ENCODE data around the gene FAM89A.

The FAM89A gene

GRCh38 chr1:231040019-231040799, at the start of gene FAM89A:
Gene FAM89A, minus strand, starts transcription at chr1:231040254. Its CDS starts 43 bp downstream, at chr1:231040211.
- H3K9me3 ChIP-seq (ENCODE audit: low read depth, low read length) = 0 out of 2 replicates have a peak, but pooled peaks cover 4% of the 10 kb centered on the region
- no peak for DNase-seq (ENCODE audit: low read depth, low spot score)
- TF ChIP-seq POLR2AphosphoS5 (IDR thresholded peaks at IDR 0.05; ENCODE audit: borderline replicate concordance, low read depth, low read length) = peak; percentile 64; the same call in 1 of the 2 replicates
- TF ChIP-seq EZH2 (IDR thresholded peaks at IDR 0.05) = no peak
- TF ChIP-seq FOXP2 (optimal IDR thresholded peaks at IDR 0.05; ENCODE audit: control extremely low read depth, extremely low read length, insufficient read depth) = no peak
- peak within 1 kb of the TSS; percentile 81 for H3K9ac ChIP-seq (ENCODE audit: insufficient read length)
- peak within 1 kb of the TSS; percentile 88 for H3K4me3 ChIP-seq
- H3K27ac ChIP-seq = no peak within 1 kb of the TSS
- no peaks in the 10 kb centered on the region for H3K36me3 ChIP-seq (ENCODE audit: insufficient read depth, low read length)

- DNase-seq (ENCODE audit: low read depth, low spot score) = no peak
- TF ChIP-seq EZH2 (IDR thresholded peaks at IDR 0.05) (no peak), POLR2AphosphoS5 (IDR thresholded peaks at IDR 0.05; ENCODE audit: borderline replicate concordance, low read depth, low read length) (no peak), FOXP2 (optimal IDR thresholded peaks at IDR 0.05; ENCODE audit: control extremely low read depth, extremely low read length, insufficient read depth) (no peak)
- no peaks in the 10 kb centered on the region for H3K9me3 ChIP-seq (ENCODE audit: low read depth, low read length)
- H3K27ac ChIP-seq = peak overlapping the region; percentile 38; the same call in 1 of the 2 replicates
- no peak overlapping the region for H3K9ac ChIP-seq (ENCODE audit: insufficient read length)
- no peak overlapping the region for H3K4me3 ChIP-seq
- H3K36me3 ChIP-seq (ENCODE audit: insufficient read depth, low read length) = no peaks in the 10 kb centered on the region
Observed at GRCh38 chr1:231084353-231084752, 44.3 kb upstream of the FAM89A start.

- Histone ChIP-seq H3K9me3 (ENCODE audit: low read depth, low read length) (no peaks in the 10 kb centered on the region), H3K36me3 (ENCODE audit: insufficient read depth, low read length) (no peaks in the 10 kb centered on the region), H3K27ac (no peak overlapping the region), H3K9ac (ENCODE audit: insufficient read length) (no peak overlapping the region), H3K4me3 (no peak overlapping the region)
- no peak for DNase-seq (ENCODE audit: low read depth, low spot score)
- TF ChIP-seq FOXP2 (optimal IDR thresholded peaks at IDR 0.05; ENCODE audit: control extremely low read depth, extremely low read length, insufficient read depth) (no peak), POLR2AphosphoS5 (IDR thresholded peaks at IDR 0.05; ENCODE audit: borderline replicate concordance, low read depth, low read length) (no peak), EZH2 (IDR thresholded peaks at IDR 0.05) (no peak)
Observed at GRCh38 chr1:231079163-231079562, 39.1 kb upstream of the FAM89A start.

- no peak for TF ChIP-seq EZH2 (IDR thresholded peaks at IDR 0.05)
- no peak for TF ChIP-seq POLR2AphosphoS5 (IDR thresholded peaks at IDR 0.05; ENCODE audit: borderline replicate concordance, low read depth, low read length)
- no peak for TF ChIP-seq FOXP2 (optimal IDR thresholded peaks at IDR 0.05; ENCODE audit: control extremely low read depth, extremely low read length, insufficient read depth)
- H3K4me3 ChIP-seq = no peak overlapping the region
- no peak overlapping the region for H3K27ac ChIP-seq
- H3K9ac ChIP-seq (ENCODE audit: insufficient read length) = no peak overlapping the region
- no peak for DNase-seq (ENCODE audit: low read depth, low spot score)
- no peaks in the 10 kb centered on the region for H3K9me3 ChIP-seq (ENCODE audit: low read depth, low read length)
- H3K36me3 ChIP-seq (ENCODE audit: insufficient read depth, low read length) = no peaks in the 10 kb centered on the region
Observed at GRCh38 chr1:231078250-231078649, 38.2 kb upstream of the FAM89A start.

GRCh38 chr1:231076802-231077201, 36.7 kb upstream of the FAM89A start:
- Histone ChIP-seq H3K4me3 (no peak overlapping the region), H3K27ac (no peak overlapping the region), H3K9ac (ENCODE audit: insufficient read length) (no peak overlapping the region), H3K36me3 (ENCODE audit: insufficient read depth, low read length) (no peaks in the 10 kb centered on the region), H3K9me3 (ENCODE audit: low read depth, low read length) (no peaks in the 10 kb centered on the region)
- no peak for DNase-seq (ENCODE audit: low read depth, low spot score)
- TF ChIP-seq FOXP2 (optimal IDR thresholded peaks at IDR 0.05; ENCODE audit: control extremely low read depth, extremely low read length, insufficient read depth) (no peak), EZH2 (IDR thresholded peaks at IDR 0.05) (no peak), POLR2AphosphoS5 (IDR thresholded peaks at IDR 0.05; ENCODE audit: borderline replicate concordance, low read depth, low read length) (no peak)

- H3K27ac ChIP-seq = no peak overlapping the region; the same call in 1 of the 2 replicates
- H3K4me3 ChIP-seq = no peak overlapping the region
- no peak for DNase-seq (ENCODE audit: low read depth, low spot score)
- no peak overlapping the region for H3K9ac ChIP-seq (ENCODE audit: insufficient read length)
- TF ChIP-seq EZH2 (IDR thresholded peaks at IDR 0.05) (no peak), POLR2AphosphoS5 (IDR thresholded peaks at IDR 0.05; ENCODE audit: borderline replicate concordance, low read depth, low read length) (no peak), FOXP2 (optimal IDR thresholded peaks at IDR 0.05; ENCODE audit: control extremely low read depth, extremely low read length, insufficient read depth) (no peak)
- no peaks in the 10 kb centered on the region for H3K36me3 ChIP-seq (ENCODE audit: insufficient read depth, low read length)
- H3K9me3 ChIP-seq (ENCODE audit: low read depth, low read length) = no peaks in the 10 kb centered on the region
Observed at GRCh38 chr1:231075497-231075896, 35.4 kb upstream of the FAM89A start.

- Histone ChIP-seq H3K9me3 (ENCODE audit: low read depth, low read length) (no peaks in the 10 kb centered on the region), H3K4me3 (no peak overlapping the region), H3K27ac (no peak overlapping the region), H3K36me3 (ENCODE audit: insufficient read depth, low read length) (no peaks in the 10 kb centered on the region), H3K9ac (ENCODE audit: insufficient read length) (no peak overlapping the region)
- DNase-seq (ENCODE audit: low read depth, low spot score) = no peak
- TF ChIP-seq EZH2 (IDR thresholded peaks at IDR 0.05) (no peak), POLR2AphosphoS5 (IDR thresholded peaks at IDR 0.05; ENCODE audit: borderline replicate concordance, low read depth, low read length) (no peak), FOXP2 (optimal IDR thresholded peaks at IDR 0.05; ENCODE audit: control extremely low read depth, extremely low read length, insufficient read depth) (no peak)
Observed at GRCh38 chr1:231075020-231075419, 35.0 kb upstream of the FAM89A start.

GRCh38 chr1:231074046-231074445, 34.0 kb upstream of the FAM89A start:
- no peak for TF ChIP-seq FOXP2 (optimal IDR thresholded peaks at IDR 0.05; ENCODE audit: control extremely low read depth, extremely low read length, insufficient read depth)
- no peak for DNase-seq (ENCODE audit: low read depth, low spot score)
- Histone ChIP-seq H3K4me3 (no peak overlapping the region), H3K9me3 (ENCODE audit: low read depth, low read length) (no peaks in the 10 kb centered on the region), H3K36me3 (ENCODE audit: insufficient read depth, low read length) (no peaks in the 10 kb centered on the region), H3K27ac (no peak overlapping the region), H3K9ac (ENCODE audit: insufficient read length) (no peak overlapping the region)

Measured in SK-N-MC (cell line).